Activated T-cell treated with anti-CD3 and anti-CD28 coated beads for 4 hours (primary cell): ENCODE data around the gene CUL3.
"Not testable (repeated sequence)": the region's sequence is repeated elsewhere in the genome, so short reads cannot be mapped to it uniquely, and the experiment has no call there.

Experiments used
- DNase-seq: peaks from one replicate; pipeline ENCODE4 v3.0.0-alpha.2; 2020

Gene CUL3

GRCh38 chr2:224532931-224533330, 52.2 kb downstream of the CUL3 start:
- no peak for DNase-seq

- no peak for DNase-seq
These were observed 52.7 kb downstream of the CUL3 start for GRCh38 chr2:224532441-224532840.

GRCh38 chr2:224528171-224528570, 57.0 kb downstream of the CUL3 start:
- no peak for DNase-seq

GRCh38 chr2:224525774-224526173, 59.4 kb downstream of the CUL3 start:
- DNase-seq: no peak

GRCh38 chr2:224524657-224525056, 60.5 kb downstream of the CUL3 start:
- no peak for DNase-seq

- no peak for DNase-seq
These were observed 61.3 kb downstream of the CUL3 start for GRCh38 chr2:224523626-224524577.

- not testable (repeated sequence) for DNase-seq
These were observed 62.7 kb downstream of the CUL3 start for GRCh38 chr2:224522483-224522882.

- no peak for DNase-seq
These were observed 65.1 kb downstream of the CUL3 start for GRCh38 chr2:224520064-224520463.

GRCh38 chr2:224518806-224519580, 66.2 kb downstream of the CUL3 start:
- DNase-seq: no peak

- DNase-seq: no peak
These were observed 67.2 kb downstream of the CUL3 start for GRCh38 chr2:224517963-224518362.

GRCh38 chr2:224516393-224516792, 68.8 kb downstream of the CUL3 start:
- not testable (repeated sequence) for DNase-seq

GRCh38 chr2:224513991-224514390, 71.2 kb downstream of the CUL3 start:
- DNase-seq: no peak

GRCh38 chr2:224507789-224508188, 77.4 kb downstream of the CUL3 start:
- DNase-seq: no peak

- DNase-seq: no peak
These were observed 78.7 kb downstream of the CUL3 start for GRCh38 chr2:224506494-224506893.

GRCh38 chr2:224498991-224499390, 86.2 kb downstream of the CUL3 start:
- no peak for DNase-seq

- no peak for DNase-seq
These were observed 92.6 kb downstream of the CUL3 start for GRCh38 chr2:224492531-224492930.

GRCh38 chr2:224487940-224488339, 97.2 kb downstream of the CUL3 start:
- not testable (repeated sequence) for DNase-seq

- not testable (repeated sequence) for DNase-seq
These were observed 99.8 kb downstream of the CUL3 start for GRCh38 chr2:224485081-224486014.

- no peak for DNase-seq
These were observed 105.3 kb downstream of the CUL3 start for GRCh38 chr2:224479826-224480225.

- DNase-seq: no peak
These were observed 112.3 kb downstream of the CUL3 start for GRCh38 chr2:224472827-224473226.

GRCh38 chr2:224472137-224472536, 113.0 kb downstream of the CUL3 start:
- no peak for DNase-seq

GRCh38 chr2:224469374-224469964, 115.7 kb downstream of the CUL3 start:
- DNase-seq: no peak
